ENCODE data around the gene KLHL42. TPM values are rescaled to one million over a fixed set of nuclear protein-coding genes. Genes with fewer than 3 reads are reported as not detected.

Gene KLHL42
- total and polyA plus RNA-seq, 9 of the 15 experiments (the other 6 are each of a cell fraction or from before 2014, with no cell fraction given), result 1.5 to 11.8 (median 9.6) TPM

DNA sequence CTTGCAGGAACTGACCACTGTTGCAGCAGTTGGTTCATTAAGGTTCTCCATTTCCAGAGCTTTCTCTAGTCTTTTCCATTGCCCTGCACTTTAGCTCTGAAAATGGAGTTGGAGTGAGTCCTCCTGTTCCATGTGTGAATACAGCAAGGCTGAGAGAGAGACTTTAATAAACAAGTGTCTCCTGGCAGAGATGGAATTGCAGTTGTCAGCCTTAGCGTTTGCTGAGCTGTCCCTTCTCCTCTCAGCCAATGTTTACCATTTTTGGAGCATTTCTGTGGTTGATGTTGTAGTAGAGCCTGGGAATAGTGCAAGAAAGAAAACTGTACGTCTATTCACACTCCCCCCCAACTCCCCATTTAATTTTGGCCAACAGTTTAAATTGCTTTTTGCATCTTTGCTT, 7.5 kb downstream of the KLHL42 start:
- H3K27me3 ChIP-seq (ENCODE audit: control insufficient read depth in 2 of 2, insufficient read depth in 2 of 2, low read length in 2 of 2), result no peaks in the 10 kb centered on the region
- CTCF ChIA-PET (ENCODE audit: low intra/inter-chr PET ratio), result no interaction called here

More for the DNA sequence above, 7.5 kb downstream of the KLHL42 start:
- H4K20me1 ChIP-seq (replicated peaks; ENCODE audit: control insufficient read depth, insufficient read depth, low read length), result no peaks in the 10 kb centered on the region
- DNase-seq (ENCODE audit: extremely low read depth in 1 of 4, low spot score in 3 of 4) (no peak), ATAC-seq (no peak), FAIRE-seq (no peak)
- 54% methylated on average over 2 of the region's 2 CpGs for WGBS (ENCODE audit: insufficient coverage, low coverage, missing lambda C conversion rate)
- peaks cover 6% of the 10 kb centered on the region; the same call in 2 of the 3 replicates for H3K79me2 ChIP-seq (ENCODE audit: control insufficient read depth, insufficient read depth, low read length)
- intact Hi-C loops (cut with micrococcal nuclease), result no loop called here
- peaks cover 24% of the 10 kb centered on the region; the same call in 2 of the 3 replicates for H3K36me3 ChIP-seq (ENCODE audit: control insufficient read depth, insufficient read depth, low read length)
- H3K9me3 ChIP-seq (replicated peaks; ENCODE audit: control insufficient read depth, insufficient read depth, low read depth, low read length), result no peaks in the 10 kb centered on the region
- in situ Hi-C loops (cut with MboI), result no loop called here
- H3K27ac ChIP-seq (ENCODE audit: extremely low read depth, low read depth, low read length), result no peak overlapping the region
- TF ChIP-seq ZZZ3 (IDR thresholded peaks at IDR 0.05) (no peak), HMG20A (CRISPR knock-in tag; conservative IDR thresholded peaks at IDR 0.05) (no peak), HIVEP1 (CRISPR knock-in tag; IDR thresholded peaks at IDR 0.05) (no peak), HES1 (IDR thresholded peaks at IDR 0.05; ENCODE audit: low read depth) (no peak), ZKSCAN3 (CRISPR knock-in tag; IDR thresholded peaks at IDR 0.05) (no peak), U2AF1 (optimal IDR thresholded peaks at IDR 0.05; ENCODE audit: low read depth, low read length) (no peak), ZBTB8A (IDR thresholded peaks at IDR 0.05; ENCODE audit: partially characterized antibody) (no peak), RBM17 (IDR thresholded peaks at IDR 0.05; ENCODE audit: borderline replicate concordance, low read depth, low read length) (no peak), DDX20 (tag; IDR thresholded peaks at IDR 0.05; ENCODE audit: low read depth) (no peak), BRF1 (IDR thresholded peaks at IDR 0.05; ENCODE audit: borderline replicate concordance, extremely low read depth, insufficient read length) (no peak), ZNF347 (CRISPR knock-in tag; IDR thresholded peaks at IDR 0.05; ENCODE audit: low read depth) (no peak), NBN (IDR thresholded peaks at IDR 0.05; ENCODE audit: low read depth) (no peak), KDM2B (CRISPR knock-in tag; IDR thresholded peaks at IDR 0.05) (no peak), MTA1 (IDR thresholded peaks at IDR 0.05; ENCODE audit: borderline replicate concordance) (no peak), WHSC1 (IDR thresholded peaks at IDR 0.05; ENCODE audit: low read length) (no peak), EZH2 (IDR thresholded peaks at IDR 0.05; ENCODE audit: borderline replicate concordance, low read depth, low read length) (no peak), MYBL2 (IDR thresholded peaks at IDR 0.05; ENCODE audit: low read depth) (no peak), MYBL2 (CRISPR knock-in tag; IDR thresholded peaks at IDR 0.05; ENCODE audit: borderline replicate concordance) (no peak)
- TF ChIP-seq, protein P1, sequence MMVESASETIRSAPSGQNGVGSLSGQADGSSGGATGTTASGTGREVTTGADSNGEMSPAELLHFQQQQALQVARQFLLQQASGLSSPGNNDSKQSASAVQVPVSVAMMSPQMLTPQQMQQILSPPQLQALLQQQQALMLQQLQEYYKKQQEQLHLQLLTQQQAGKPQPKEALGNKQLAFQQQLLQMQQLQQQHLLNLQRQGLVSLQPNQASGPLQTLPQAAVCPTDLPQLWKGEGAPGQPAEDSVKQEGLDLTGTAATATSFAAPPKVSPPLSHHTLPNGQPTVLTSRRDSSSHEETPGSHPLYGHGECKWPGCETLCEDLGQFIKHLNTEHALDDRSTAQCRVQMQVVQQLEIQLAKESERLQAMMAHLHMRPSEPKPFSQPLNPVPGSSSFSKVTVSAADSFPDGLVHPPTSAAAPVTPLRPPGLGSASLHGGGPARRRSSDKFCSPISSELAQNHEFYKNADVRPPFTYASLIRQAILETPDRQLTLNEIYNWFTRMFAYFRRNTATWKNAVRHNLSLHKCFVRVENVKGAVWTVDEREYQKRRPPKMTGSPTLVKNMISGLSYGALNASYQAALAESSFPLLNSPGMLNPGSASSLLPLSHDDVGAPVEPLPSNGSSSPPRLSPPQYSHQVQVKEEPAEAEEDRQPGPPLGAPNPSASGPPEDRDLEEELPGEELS (CRISPR knock-in tag; IDR thresholded peaks at IDR 0.05; ENCODE audit: borderline replicate concordance), result no peak
- TF ChIP-seq, protein P2, sequence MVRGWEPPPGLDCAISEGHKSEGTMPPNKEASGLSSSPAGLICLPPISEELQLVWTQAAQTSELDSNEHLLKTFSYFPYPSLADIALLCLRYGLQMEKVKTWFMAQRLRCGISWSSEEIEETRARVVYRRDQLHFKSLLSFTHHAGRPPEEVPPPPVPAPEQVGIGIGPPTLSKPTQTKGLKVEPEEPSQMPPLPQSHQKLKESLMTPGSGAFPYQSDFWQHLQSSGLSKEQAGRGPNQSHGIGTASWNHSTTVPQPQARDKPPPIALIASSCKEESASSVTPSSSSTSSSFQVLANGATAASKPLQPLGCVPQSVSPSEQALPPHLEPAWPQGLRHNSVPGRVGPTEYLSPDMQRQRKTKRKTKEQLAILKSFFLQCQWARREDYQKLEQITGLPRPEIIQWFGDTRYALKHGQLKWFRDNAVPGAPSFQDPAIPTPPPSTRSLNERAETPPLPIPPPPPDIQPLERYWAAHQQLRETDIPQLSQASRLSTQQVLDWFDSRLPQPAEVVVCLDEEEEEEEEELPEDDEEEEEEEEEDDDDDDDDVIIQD (CRISPR knock-in tag; IDR thresholded peaks at IDR 0.05), result no peak
- no peak overlapping the region for H2AFZ ChIP-seq (ENCODE audit: low read depth, low read length)
- H3K4me1 ChIP-seq (replicated peaks in 1 of 2; ENCODE audit: control insufficient read depth in 2 of 2, insufficient read depth in 2 of 2, low read length in 2 of 2), result peaks cover 0 to 6% of the 10 kb centered on the region in 2 experiments; a peak in 2 of 5 replicates
- no peak overlapping the region for H3K4me3 ChIP-seq
- H3K9ac ChIP-seq (ENCODE audit: insufficient read depth in 1 of 2, low read depth in 2 of 2, low read length in 2 of 2), result no peak overlapping the region
- H3K9me1 ChIP-seq (ENCODE audit: control insufficient read depth, insufficient read depth, low read length), result no peaks in the 10 kb centered on the region
- no peak overlapping the region for H3K4me2 ChIP-seq (ENCODE audit: insufficient read depth, low read length)
- POLR2A ChIA-PET, result interaction anchor here (0.5 to 1.6 kb wide), 4 partner anchors 8 to 27 kb away, joined by 3 to 4 read pairs (median 3); no protein-coding TSS in a partner anchor
- BruUV-seq (replicated peaks), result no TSS peak

All from K562 (cell line).